ENCODE data around the gene SEMA3F.

Gene SEMA3F

GRCh38 chr3:50147861-50148260 is 7.3 kb upstream of the SEMA3F start:
- H3K9me3 ChIP-seq (ENCODE audit: control insufficient read depth, insufficient read depth, low read length): no peaks in the 10 kb centered on the region
- H3F3A ChIP-seq (ENCODE audit: control insufficient read depth, insufficient read depth): no peaks in the 10 kb centered on the region
- no peaks in the 10 kb centered on the region for H3K9me2 ChIP-seq (replicated peaks; ENCODE audit: control insufficient read depth, low read length)
- H3K27me3 ChIP-seq (ENCODE audit: control insufficient read depth, low read length): peaks cover 2% of the 10 kb centered on the region
- H4K20me1 ChIP-seq (ENCODE audit: control insufficient read depth, insufficient read depth, low read depth, low read length): no peaks in the 10 kb centered on the region
- no peak overlapping the region for H3K4me2 ChIP-seq (ENCODE audit: low read length)
- H3K27ac ChIP-seq (ENCODE audit: low read depth, low read length): no peak overlapping the region
- H3K4me3 ChIP-seq (ENCODE audit: low read length): no peak overlapping the region
- no peaks in the 10 kb centered on the region for H3K79me2 ChIP-seq (ENCODE audit: control insufficient read depth, low read length)
- no peaks in the 10 kb centered on the region for H3K4me1 ChIP-seq (ENCODE audit: control insufficient read depth, low read length)
- TF ChIP-seq EZH2phosphoT487 (IDR thresholded peaks at IDR 0.05; ENCODE audit: borderline replicate concordance, low read length): no peak
- TF ChIP-seq, protein P1, sequence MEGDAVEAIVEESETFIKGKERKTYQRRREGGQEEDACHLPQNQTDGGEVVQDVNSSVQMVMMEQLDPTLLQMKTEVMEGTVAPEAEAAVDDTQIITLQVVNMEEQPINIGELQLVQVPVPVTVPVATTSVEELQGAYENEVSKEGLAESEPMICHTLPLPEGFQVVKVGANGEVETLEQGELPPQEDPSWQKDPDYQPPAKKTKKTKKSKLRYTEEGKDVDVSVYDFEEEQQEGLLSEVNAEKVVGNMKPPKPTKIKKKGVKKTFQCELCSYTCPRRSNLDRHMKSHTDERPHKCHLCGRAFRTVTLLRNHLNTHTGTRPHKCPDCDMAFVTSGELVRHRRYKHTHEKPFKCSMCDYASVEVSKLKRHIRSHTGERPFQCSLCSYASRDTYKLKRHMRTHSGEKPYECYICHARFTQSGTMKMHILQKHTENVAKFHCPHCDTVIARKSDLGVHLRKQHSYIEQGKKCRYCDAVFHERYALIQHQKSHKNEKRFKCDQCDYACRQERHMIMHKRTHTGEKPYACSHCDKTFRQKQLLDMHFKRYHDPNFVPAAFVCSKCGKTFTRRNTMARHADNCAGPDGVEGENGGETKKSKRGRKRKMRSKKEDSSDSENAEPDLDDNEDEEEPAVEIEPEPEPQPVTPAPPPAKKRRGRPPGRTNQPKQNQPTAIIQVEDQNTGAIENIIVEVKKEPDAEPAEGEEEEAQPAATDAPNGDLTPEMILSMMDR (IDR thresholded peaks at IDR 0.05; ENCODE audit: low read depth, low read length, poor library complexity, severe bottlenecking): no peak
- no peaks in the 10 kb centered on the region for H3K36me3 ChIP-seq (ENCODE audit: control insufficient read depth, low read length)

DNA sequence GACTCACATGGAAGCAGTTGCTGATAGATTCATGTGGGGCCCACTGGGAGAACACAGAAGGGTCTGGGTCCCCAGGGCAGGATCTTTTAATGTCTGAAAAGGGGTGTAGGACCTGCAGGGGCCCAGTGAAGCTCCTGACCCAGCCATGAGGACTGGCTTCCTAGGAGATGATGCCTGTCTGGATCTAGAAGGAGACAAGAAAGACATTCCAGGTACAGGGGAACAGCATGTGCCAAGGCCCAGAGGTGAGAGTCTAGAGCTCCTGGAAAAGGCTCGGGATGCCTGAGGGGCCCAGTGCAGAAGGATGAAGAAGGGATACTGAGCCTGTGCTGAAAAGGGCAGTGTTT is 4.7 kb upstream of the SEMA3F start:
- Histone ChIP-seq H3K27me3 (ENCODE audit: control insufficient read depth, low read length) (peaks cover 19% of the 10 kb centered on the region), H3K27ac (ENCODE audit: low read depth, low read length) (no peak overlapping the region), H4K20me1 (ENCODE audit: control insufficient read depth, insufficient read depth, low read depth, low read length) (no peaks in the 10 kb centered on the region), H3K9me2 (replicated peaks; ENCODE audit: control insufficient read depth, low read length) (no peaks in the 10 kb centered on the region), H3K4me2 (ENCODE audit: low read length) (no peak overlapping the region), H3K4me1 (ENCODE audit: control insufficient read depth, low read length) (peaks cover 8% of the 10 kb centered on the region), H3K4me3 (ENCODE audit: low read length) (no peak overlapping the region), H3K79me2 (ENCODE audit: control insufficient read depth, low read length) (no peaks in the 10 kb centered on the region), H3F3A (ENCODE audit: control insufficient read depth, insufficient read depth) (no peaks in the 10 kb centered on the region), H3K9me3 (ENCODE audit: control insufficient read depth, insufficient read depth, low read length) (no peaks in the 10 kb centered on the region), H3K36me3 (ENCODE audit: control insufficient read depth, low read length) (no peaks in the 10 kb centered on the region)
- TF ChIP-seq, protein P1 (IDR thresholded peaks at IDR 0.05; ENCODE audit: low read depth, low read length, poor library complexity, severe bottlenecking): no peak
- no peak for TF ChIP-seq EZH2phosphoT487 (IDR thresholded peaks at IDR 0.05; ENCODE audit: borderline replicate concordance, low read length)

- Histone ChIP-seq H3K27me3 (ENCODE audit: control insufficient read depth, low read length) (peaks cover 26% of the 10 kb centered on the region), H3K4me3 (ENCODE audit: low read length) (no peak overlapping the region), H4K20me1 (ENCODE audit: control insufficient read depth, insufficient read depth, low read depth, low read length) (no peaks in the 10 kb centered on the region), H3K4me2 (ENCODE audit: low read length) (no peak overlapping the region), H3K27ac (ENCODE audit: low read depth, low read length) (no peak overlapping the region), H3K9me2 (replicated peaks; ENCODE audit: control insufficient read depth, low read length) (no peaks in the 10 kb centered on the region), H3F3A (ENCODE audit: control insufficient read depth, insufficient read depth) (no peaks in the 10 kb centered on the region), H3K9me3 (ENCODE audit: control insufficient read depth, insufficient read depth, low read length) (no peaks in the 10 kb centered on the region), H3K4me1 (ENCODE audit: control insufficient read depth, low read length) (peaks cover 12% of the 10 kb centered on the region), H3K36me3 (ENCODE audit: control insufficient read depth, low read length) (no peaks in the 10 kb centered on the region), H3K79me2 (ENCODE audit: control insufficient read depth, low read length) (no peaks in the 10 kb centered on the region)
- TF ChIP-seq, protein P1 (IDR thresholded peaks at IDR 0.05; ENCODE audit: low read depth, low read length, poor library complexity, severe bottlenecking): no peak
- no peak for TF ChIP-seq EZH2phosphoT487 (IDR thresholded peaks at IDR 0.05; ENCODE audit: borderline replicate concordance, low read length)
Measured at GRCh38 chr3:50150863-50151686, 4.0 kb upstream of the SEMA3F start.
